Esophagus mucosa (tissue), 1 donor: Measurements from ENCODE around the gene AMH. TPM values are rescaled to one million over a fixed set of nuclear protein-coding genes. Genes with fewer than 3 reads are reported as not detected.
"Not testable (repeated sequence)": the region's sequence is repeated elsewhere in the genome, so short reads cannot be mapped to it uniquely, and the experiment has no call there.

Experiments
- ATAC-seq: fragments of 200-7000 bp; cut with Tn5 transposase; one replicate; pipeline ENCODE4 v1.9.1; 2020
- total RNA-seq: library from RNA; stranded (reverse); gene quantifications from one replicate; pipeline ENCODE4 v1.2.4, GENCODE V29; 2023
- donor health status: DM: yes; HTN: yes; CAD: no.

The AMH gene
- 0.56 TPM for total RNA-seq

DNA sequence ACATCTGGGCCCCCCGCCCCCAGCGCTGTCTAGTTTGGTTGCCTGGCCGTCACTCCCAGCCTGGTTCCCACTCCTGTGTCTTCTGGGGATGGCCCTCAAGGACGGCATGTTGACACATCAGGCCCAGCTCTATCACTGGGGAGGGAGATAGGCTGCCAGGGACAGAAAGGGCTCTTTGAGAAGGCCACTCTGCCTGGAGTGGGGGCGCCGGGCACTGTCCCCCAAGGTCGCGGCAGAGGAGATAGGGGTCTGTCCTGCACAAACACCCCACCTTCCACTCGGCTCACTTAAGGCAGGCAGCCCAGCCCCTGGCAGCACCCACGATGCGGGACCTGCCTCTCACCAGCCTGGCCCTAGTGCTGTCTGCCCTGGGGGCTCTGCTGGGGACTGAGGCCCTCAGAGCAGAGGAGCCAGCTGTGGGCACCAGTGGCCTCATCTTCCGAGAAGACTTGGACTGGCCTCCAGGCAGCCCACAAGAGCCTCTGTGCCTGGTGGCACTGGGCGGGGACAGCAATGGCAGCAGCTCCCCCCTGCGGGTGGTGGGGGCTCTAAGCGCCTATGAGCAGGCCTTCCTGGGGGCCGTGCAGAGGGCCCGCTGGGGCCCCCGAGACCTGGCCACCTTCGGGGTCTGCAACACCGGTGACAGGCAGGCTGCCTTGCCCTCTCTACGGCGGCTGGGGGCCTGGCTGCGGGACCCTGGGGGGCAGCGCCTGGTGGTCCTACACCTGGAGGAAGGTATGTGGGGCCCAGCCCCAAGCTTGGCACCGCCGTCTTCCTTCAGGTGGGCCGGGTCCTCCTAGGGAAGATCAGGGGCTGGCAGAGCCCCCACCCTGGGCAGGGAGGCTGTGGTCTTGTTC, at the start of gene AMH:
AMH (plus strand) TSS at position 314 of the 857 bp plus-strand sequence; CDS start at position 324, 10 bp downstream.
- peak; percentile 1 for ATAC-seq

DNA sequence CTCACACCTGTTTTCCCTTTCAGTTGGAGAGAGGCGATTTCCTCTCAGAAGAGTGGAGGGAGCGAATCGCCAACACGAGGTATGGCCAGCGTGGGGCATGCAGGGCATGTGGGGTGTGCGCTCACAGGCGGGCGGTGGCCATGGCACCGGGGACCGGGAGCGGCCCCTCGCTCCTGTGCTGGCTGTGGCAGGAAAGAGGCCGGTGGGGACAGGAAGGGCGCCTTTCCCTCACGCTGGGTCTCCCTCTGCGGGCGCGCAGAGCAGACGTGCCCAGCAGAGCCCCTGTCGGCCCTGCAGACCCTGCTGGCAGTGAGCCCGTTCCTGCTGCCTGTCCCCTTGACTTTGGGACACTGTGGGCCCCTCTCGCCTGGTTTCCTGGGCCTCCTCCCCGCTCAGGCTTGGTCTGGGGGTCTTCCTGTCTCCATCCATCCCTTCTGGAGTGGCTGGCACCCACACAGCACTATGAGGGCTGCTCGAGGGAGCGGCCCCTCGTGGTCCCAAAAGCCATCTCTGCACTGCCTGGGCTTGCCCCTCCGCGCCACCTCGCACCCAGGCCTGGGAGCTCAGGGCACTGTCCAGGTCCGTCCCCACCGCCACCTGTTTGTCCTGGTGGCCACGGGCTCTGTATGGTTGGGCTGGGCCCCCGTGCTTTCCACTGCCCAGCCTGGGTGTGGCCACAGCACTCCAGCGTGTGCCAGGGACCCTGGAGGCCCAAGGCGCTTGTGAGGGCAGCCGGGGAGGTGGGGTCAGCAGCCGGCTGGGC, 49.1 kb upstream of the AMH start:
- no peak for ATAC-seq

DNA sequence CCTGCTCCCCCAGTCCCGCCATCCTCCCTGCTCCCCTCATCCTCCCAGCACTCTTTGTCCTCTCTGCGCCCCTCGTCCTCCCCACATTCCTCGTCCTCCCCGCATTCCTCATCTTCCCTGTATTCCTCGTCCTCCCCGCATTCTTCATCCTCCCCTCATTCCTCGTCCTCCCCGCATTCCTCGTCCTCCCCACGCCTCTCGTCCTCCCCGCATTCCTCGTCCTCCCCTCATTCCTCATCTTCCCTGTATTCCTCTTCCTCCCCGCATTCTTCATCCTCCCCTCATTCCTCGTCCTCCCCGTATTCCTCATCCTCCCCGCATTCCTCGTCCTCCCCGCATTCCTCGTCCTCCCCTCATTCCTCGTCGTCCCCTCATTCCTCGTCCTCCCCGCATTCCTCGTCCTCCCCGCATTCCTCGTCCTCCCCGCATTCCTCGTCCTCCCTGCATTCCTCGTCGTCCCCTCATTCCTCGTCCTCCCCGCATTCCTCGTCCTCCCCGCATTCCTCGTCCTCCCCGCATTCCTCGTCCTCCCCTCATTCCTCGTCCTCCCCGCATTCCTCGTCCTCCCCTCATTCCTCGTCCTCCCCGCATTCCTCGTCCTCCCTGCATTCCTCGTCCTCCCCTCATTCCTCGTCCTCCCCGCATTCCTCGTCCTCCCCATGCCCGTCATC, 48.4 kb upstream of the AMH start:
- not testable (repeated sequence) for ATAC-seq

DNA sequence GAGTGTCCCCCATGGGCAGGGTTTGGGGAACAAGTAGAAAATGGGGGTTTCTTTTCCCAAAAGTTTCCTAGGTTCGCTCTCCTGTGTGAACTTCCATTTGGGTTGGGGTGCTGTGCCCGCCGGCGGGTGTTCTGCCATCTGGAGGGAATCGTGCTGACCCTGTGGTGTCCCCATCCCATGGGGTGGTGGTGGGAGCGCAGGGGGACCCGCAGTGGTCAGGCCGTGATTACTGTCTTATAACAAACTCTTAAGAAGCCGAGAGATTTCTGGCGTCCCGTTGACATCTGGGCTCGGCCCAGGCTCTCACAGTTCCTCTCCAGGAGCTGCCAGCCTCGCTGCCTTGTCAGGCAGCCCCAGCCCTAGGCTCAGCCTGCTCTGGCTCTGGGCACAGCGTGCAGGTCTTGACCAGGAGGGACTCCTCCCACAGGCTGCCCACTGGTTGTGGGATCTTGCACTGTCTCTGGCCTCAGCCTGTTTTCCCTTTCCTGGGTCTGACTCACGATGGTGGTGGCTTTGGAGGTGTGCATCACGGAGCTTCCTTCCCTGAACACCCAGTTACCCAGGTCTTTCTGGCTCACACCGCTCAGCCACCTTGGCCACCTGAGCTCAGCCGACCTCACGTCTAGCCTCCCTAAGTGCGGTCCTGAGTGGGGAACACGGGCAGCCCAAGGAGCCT, 47.5 kb upstream of the AMH start:
- ATAC-seq: peak; percentile 83

DNA sequence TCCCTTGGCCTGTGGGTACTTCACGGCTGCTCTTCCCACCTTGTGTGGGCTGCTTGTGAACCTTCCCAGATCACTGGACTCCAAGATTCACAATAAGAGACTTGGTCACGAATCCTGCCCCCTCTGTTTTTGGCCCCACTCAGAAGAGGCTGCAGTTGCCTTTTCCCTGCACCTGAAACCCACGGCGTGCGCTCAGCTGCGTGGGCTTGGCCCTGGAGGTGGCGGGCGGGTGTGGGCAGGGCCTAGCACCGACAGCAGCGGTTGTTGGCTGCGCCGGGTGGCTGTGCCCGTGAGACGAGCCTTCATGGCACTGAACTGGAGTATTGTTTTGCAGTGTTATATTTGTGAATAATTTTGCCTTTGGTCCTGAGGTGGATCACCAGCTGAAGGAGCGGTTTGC, 46.8 kb upstream of the AMH start:
- ATAC-seq: no peak

DNA sequence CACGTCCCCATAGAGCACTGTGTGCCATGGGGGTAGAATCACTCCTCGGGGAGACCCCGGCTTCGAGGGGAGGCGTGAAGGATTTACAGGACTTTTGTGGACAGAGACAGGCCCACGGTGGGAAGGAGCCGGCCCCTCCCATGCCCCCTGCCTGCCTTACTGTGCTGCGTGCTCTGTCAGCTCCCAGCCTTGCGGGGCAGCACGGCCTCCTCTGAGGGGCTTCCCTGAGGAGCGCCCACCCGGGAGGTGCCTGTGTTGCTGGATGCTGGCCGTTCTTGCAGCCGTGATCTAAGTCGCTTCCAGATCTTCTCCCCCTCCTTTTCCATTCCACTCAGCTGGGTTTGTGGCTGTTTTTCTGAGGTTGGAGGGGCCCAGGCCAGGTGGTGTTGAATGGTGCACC, 42.1 kb upstream of the AMH start:
- ATAC-seq: no peak

DNA sequence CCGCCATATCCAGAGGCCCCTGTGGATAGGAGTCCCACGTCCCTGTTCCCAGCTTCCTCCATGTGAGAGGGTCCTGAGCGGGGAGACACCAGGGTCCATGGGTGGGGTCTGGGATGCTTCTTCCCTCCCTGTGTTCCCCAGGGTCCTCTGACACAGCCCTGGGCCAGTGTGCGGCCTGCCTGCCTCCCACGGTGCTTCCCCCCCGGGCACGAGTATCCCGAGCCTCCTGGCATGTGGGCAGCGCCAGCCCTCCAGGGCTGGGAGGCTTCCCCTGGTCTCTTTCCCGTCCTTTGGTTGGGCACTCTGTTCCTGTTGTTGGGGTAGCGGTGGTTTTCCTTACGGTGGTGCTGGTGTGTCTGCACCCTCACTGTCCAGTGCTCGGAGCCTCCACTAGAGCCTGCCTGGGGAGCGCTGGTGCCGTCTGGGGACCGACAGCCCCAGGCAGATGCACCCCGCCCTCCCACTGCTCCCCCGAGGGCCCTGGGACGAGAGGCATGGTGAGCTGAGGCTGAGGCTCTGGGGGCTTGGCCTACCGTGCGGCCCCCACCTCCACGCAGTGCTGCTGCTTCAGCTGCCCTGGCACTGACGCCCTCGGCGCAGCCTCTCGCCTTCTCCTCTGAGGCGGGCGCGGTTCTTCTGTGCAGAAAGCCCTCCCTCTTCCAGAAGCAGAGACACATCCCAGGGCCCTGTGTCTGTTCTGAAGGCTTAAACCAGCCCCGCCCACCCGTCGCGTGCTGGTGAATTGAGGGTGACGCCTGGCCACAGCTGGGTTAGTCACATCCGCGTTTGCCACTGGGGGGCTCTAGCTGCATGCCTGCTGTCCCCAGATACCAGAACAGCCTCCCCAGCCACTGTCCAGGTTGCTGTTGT, 40.9 kb upstream of the AMH start:
- no peak for ATAC-seq

DNA sequence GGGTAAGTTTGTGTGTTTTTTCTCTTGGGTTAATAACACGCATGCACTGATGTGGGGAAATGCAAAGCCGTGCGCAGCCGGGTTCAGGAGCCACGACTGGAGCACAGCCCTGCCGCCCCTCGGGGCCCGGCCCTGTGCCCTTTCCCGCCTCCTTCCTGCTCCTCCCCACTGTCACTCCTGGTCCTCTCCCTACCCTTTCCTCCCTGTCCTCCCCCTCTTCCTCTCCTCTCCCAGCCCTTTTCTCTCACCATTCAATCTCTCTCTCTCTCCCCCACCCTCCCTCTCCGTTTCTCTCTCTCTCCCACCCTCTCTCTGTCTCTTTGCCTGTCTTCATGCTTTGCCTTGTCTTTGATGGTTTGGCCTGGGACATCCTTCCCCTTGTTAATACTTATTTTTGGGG, 40.1 kb upstream of the AMH start:
- ATAC-seq: no peak

DNA sequence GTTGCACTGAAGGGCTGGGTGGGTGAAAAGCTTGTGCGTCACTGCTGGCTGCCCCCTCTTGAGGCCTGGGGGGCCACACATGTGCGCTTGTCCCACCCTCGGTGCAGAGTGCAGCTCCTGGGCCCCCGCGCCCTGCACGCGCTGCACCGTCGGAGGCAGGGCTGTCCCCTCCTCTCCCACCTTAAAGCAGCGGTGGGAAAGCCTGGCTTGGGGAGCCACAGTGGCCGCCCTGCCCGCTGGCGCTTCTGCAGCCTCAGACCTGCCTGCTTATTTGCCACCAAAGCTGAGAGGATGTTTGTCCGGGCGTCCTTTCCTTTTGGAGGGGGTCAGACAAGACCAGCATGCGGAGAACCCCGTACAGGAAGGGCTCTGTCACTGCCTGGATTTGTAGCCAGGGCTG, 39.7 kb upstream of the AMH start:
- no peak for ATAC-seq

DNA sequence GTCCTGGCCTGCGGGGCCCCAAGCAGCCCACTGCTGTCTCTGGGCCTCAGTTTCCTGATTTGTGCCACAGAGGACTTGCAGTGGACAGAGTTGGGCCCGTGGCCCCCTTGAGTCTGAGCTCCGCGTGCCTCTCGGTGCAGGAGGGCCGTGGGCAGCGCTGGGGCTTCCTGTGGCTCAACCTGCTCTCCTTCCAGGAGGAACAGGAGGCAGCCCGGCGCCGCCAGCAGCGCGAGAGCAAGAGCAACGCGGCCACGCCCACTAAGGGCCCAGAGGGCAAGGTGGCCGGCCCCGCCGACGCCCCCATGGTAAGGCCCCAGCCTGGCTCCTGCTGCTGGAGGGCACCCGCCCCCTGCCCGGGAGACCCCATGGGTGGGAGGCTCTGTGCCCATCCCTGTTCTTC, 38.9 kb upstream of the AMH start:
- ATAC-seq: no peak

DNA sequence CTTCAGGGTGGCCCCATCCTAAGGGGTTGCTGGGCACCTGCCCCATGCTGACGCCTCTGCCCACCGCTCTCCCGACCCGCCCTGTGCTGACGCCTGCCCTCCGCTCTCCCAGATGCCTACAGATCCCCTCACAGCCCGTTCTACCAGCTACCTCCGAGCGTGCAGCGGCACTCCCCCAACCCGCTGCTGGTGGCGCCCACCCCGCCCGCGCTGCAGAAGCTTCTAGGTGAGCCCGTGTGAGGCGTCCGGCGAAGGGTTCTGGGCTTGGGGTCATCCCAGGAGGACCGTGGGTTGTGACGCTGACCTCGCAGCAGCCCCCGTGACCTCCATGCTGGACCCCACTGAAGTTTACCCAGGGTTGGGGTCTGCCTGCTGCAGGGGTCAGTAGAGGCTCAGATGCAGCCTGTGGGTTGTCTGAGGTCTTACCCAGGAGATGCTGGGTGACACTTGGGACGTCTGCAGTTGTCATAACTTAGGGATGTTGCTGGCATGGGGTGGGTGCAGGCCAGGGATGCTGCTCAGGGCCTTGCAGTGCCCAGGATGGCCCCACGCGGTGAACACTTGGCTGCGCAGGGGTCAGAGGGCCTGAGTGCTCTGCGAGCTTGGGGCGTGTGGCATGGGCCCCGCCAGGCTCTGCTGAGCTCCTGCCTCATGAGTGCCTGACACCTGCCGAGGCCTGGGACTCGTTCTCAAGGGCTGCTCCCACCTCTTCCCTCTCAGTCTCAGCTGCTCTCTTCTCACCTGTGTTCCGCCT, 38.0 kb upstream of the AMH start:
- no peak for ATAC-seq

DNA sequence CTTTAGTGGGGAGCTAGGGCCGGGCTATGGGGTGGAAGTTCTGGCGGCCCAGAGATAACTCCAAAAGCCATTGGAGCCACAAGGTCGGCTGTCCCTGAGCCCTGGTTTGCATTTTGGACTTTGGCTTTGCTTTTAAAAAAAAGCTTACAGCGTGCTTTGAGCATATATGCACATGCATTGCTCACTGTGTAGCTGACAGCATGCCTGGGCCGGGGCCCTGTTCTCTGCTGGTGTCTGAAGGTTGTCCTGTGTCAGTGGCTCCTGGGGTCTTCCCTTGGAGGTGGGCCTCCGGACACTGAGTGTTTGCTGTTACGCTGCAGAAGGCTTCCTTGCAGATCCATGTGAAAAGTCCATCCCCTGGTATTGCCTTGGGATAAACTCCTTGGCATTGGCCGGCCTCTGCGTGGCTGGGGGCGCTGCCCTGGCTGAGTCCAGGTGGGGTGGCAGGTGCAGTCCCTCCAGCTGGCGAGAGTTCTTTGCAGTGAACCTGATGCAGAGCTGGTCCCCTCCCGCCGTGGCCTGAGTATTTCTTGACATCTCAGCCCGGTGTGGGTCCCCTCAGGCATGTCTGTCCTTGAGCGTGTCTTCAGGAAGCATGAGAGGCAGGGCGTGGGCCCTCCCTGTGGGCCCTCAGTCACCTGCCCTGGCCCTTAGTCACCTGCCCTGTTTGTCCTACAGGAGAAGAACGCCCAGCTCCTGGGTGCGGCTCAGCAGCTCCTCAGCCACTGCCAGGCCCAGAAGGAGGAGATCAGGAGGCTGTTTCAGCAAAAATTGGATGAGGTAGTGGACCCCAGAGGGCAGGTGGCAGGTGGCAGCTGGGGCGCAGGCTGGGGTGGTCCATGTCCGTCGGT, 36.0 kb upstream of the AMH start:
- peak; percentile 90 for ATAC-seq

DNA sequence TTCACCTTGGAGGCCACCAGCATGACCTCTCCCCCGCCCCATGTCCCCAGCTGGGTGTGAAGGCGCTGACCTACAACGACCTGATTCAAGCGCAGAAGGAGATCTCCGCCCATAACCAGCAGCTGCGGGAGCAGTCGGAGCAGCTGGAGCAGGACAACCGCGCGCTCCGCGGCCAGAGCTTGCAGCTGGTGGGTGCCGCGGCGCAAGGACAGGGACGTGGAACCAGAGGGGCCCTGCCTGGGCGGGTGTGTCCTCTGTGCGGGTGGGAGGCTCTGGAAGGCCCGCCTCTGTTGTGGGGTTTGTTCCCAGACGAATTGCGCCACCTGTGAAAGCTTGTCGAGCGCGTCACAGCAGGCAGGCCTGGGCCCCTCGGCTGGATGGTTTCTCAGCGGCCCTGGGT, 35.3 kb upstream of the AMH start:
- ATAC-seq: peak; percentile 11

DNA sequence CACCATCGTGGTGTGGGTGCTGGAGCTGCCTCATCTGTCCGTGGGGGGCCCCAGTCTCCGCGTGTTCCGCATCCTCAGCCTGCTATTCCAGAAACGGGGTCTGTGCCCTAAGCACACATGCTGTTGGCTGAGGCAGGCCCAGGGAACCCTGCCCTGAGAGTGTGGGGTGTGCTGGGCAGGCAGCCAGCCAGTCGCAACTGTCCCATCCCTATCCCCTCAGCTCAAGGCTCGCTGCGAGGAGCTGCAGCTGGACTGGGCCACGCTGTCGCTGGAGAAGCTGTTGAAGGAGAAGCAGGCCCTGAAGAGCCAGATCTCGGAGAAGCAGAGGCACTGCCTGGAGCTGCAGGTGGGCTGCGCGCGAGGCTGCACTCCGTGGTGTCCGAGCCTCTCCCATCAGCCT, 34.9 kb upstream of the AMH start:
- no peak for ATAC-seq

DNA sequence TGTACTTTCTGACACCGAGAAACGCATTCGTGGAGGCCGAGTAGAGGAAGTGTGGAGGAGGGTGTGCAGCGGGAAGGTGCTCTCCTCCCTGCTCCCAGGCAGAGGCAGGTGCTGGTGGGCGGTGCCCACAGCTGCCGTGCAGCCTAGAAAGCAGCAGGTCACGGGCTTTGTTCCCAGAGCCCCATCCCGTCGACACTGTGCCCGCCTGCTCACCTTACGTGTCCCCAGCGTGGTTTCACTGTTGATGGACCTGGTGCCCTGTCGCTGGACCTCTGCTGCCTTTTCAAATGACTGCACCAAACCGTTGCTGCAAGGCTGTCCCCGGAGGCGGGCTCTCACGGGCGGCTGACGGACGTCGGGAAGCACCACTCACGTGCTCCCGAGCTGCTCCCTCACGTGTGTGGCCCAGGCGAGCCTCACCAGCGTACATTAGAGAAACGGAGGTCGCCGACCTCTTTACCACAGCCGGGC, 33.8 kb upstream of the AMH start:
- ATAC-seq: no peak

DNA sequence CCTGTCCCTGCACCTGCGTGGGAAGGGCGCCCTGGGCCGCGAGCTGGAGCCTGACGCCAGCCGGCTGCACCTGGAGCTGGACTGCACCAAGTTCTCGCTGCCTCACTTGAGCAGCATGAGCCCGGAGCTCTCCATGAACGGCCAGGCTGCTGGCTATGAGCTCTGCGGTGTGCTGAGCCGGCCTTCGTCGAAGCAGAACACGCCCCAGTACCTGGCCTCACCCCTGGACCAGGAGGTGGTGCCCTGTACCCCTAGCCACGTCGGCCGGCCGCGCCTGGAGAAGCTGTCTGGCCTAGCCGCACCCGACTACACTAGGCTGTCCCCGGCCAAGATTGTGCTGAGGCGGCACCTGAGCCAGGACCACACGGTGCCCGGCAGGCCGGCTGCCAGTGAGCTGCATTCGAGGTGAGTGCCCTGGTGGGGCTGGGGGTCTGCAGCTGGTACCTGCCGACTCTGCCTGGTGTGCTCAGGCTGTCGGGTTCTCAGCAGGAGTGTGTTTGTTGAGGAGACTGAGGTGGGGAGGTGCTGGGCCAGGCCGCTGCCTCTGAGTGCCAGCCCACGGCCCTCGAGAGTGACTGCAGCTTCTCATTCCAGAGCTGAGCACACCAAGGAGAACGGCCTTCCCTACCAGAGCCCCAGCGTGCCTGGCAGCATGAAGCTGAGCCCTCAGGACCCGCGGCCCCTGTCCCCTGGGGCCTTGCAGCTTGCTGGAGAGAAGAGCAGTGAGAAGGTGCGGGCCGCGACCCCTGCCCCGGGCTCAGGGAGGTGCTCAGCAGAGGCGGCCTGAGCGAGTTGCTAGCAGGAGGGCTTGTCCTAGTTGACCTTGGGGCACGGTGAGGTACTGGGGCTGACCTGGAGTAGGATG, 32.5 kb upstream of the AMH start:
- ATAC-seq: no peak

DNA sequence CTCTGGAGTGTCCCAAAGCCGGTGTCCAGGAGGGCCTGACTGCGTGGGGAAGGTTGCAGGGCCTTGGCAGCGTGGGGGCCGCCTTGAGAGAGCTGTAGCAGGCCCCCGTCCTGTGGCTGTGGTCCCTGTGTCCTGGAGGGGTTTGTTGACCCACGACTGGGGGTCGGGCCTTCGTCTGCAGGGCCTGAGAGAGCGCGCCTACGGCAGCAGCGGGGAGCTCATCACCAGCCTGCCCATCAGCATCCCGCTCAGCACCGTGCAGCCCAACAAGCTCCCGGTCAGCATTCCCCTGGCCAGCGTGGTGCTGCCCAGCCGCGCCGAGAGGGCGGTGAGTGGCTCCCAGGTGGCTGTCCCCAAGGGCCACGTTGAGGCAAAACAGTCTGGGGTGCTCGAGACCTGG, 31.5 kb upstream of the AMH start:
- ATAC-seq: no peak

DNA sequence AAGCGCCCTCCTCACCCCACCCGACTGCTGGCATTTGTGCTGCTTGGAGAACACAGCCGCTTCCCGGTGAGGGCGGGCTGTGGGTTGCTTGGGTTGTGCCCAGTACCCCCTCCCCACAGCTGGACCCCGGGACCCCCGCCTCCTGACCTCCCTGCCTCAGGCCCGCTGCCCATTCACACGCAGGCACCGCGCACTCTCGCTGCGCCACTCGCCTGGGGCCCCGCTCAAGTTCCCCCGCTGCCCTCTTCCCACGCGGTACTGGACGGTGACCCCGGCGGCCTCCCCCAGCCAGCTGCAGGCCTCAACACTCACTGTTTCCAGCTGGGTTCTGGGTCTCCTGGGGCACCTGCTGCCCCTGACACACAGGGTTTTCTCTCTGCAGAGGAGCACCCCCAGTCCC, 29.4 kb upstream of the AMH start:
- no peak for ATAC-seq

DNA sequence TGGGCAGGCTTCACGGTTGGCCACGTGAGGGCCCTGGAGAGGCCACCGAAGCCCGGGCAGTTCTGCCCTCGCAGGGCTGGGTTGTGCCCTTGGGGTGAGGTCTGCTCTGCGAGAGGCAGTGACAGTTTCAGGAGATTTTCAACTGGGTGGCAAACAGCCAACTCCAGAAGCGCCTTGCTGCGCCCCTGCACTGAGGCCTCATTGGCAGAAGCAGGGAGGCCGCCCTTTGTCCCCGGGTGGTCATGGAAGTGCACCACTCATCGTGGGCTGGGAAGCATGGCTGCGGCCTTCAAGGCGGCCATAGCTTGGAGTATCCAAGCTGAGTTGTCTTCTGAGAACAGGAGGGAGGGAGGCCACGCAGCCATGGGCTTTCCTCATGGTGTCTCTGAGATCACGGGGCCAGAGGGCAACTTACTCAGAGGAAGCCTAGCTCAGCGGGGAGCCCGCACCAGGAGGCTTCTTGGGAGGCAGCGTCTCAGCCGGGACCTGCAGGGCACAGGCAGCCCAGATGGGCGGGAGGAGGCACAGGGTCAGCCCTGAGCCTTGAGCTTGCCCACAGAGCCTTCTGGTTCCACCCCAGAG, 27.8 kb upstream of the AMH start:
- ATAC-seq: no peak
